Measurements from ENCODE around the gene HDAC4.

- no peak for TF ChIP-seq CTCF (IDR thresholded peaks at IDR 0.05; ENCODE audit: poor library complexity)
- no peak for TF ChIP-seq EZH2 (IDR thresholded peaks at IDR 0.05; ENCODE audit: borderline replicate concordance)
- TF ChIP-seq EZH2phosphoT487 (IDR thresholded peaks at IDR 0.05; ENCODE audit: low read depth, severe bottlenecking, unreplicated experiment), result no peak
Observed at GRCh38 chr2:239162141-239162821, 238.5 kb downstream of the HDAC4 start.
